K562 (cell line): ENCODE results near the gene PLCB3. TPM values are rescaled to one million over a fixed set of nuclear protein-coding genes. Genes with fewer than 3 reads are reported as not detected.

Experiments used
- ASH1L ChIP-seq: fragments of 450-650 bp; IDR thresholded peaks from 2 replicates; pipeline ENCODE4 v1.6.1; 2018; ENCODE audit warnings: borderline replicate concordance, mild to moderate bottlenecking, low read depth; ENCODE audit not compliant: partially characterized antibody
- CCAR2 ChIP-seq: fragments of 200-400 bp; formaldehyde crosslinking; IDR thresholded peaks from 2 replicates; pipeline ENCODE4 v1.6.1; 2017; ENCODE audit warnings: mild to moderate bottlenecking, low read depth, low read length
- CEBPG ChIP-seq, 3 experiments: fragments of 200-800 bp in 1 of 3; sonication (Bioruptor generic) in 1 of 3; sonication (generic) in 1 of 3; formaldehyde crosslinking in 1 of 3; IDR thresholded peaks in 2 of 3; conservative IDR thresholded peaks in 1 of 3; 2 replicates each; pipeline versions ENCODE4 v1.6.1 to v1.8.0; 2016 to 2022; ENCODE audit warnings: missing compliant biosample characterization in 2 of 3, missing genetic modification characterization in 2 of 3, mild to moderate bottlenecking in 1 of 3, missing genetic modification reagents in 1 of 3
- CHD4 ChIP-seq: fragments of 200-600 bp; sonication (generic); IDR thresholded peaks from 3 replicates; pipeline ENCODE4 v1.6.1; 2012; ENCODE audit warnings: low read depth, mild to moderate bottlenecking, mixed read lengths, low read length, inconsistent platforms; ENCODE audit not compliant: insufficient read depth, insufficient replicate concordance, poor library complexity, severe bottlenecking
- ELF4 ChIP-seq: fragments of 450-650 bp; formaldehyde crosslinking; IDR thresholded peaks from 2 replicates; pipeline ENCODE4 v1.4.0; 2022; ENCODE audit warnings: missing genetic modification characterization
- FOXA3 ChIP-seq, 2 experiments: fragments of 450-650 bp in 1 of 2; sonication (generic) in 1 of 2; formaldehyde crosslinking; IDR thresholded peaks in 1 of 2; conservative IDR thresholded peaks in 1 of 2; 2 replicates each; pipeline versions ENCODE4 v1.4.0 to v1.8.0; 2020 to 2022; ENCODE audit warnings: mild to moderate bottlenecking in 2 of 2, missing genetic modification reagents in 1 of 2
- FOXJ2 ChIP-seq: fragments of 200-800 bp; sonication (Bioruptor generic); IDR thresholded peaks from 2 replicates; pipeline ENCODE4 v1.6.1; 2016; ENCODE audit warnings: missing genetic modification characterization, missing compliant biosample characterization
- HDAC2 ChIP-seq: fragments of 450-650 bp; IDR thresholded peaks from 2 replicates; pipeline ENCODE4 v1.6.1; 2016; ENCODE audit warnings: mild to moderate bottlenecking
- HOXB6 ChIP-seq: fragments of 250-450 bp; sonication (Bioruptor Pico); IDR thresholded peaks from 2 replicates; pipeline ENCODE4 v1.5.1; 2022; ENCODE audit warnings: mild to moderate bottlenecking, borderline replicate concordance
- KLF16 ChIP-seq: IDR thresholded peaks from 2 replicates; pipeline ENCODE4 v1.6.1; 2016; ENCODE audit warnings: antibody characterized with exemption
- MAZ ChIP-seq, 2 experiments: fragments of 450-650 bp in 1 of 2; sonication (generic) in 1 of 2; formaldehyde crosslinking; IDR thresholded peaks in 1 of 2; conservative IDR thresholded peaks in 1 of 2; 2 replicates each; pipeline versions ENCODE4 v1.4.0 to v1.5.0; 2020; ENCODE audit warnings: mild to moderate bottlenecking in 1 of 2, missing genetic modification reagents in 1 of 2
- MNT ChIP-seq, 2 experiments: fragments of 450-650 bp; conservative IDR thresholded peaks; 2 replicates each; pipeline ENCODE4 v1.6.1; 2017; ENCODE audit warnings: mild to moderate bottlenecking in 2 of 2, moderate library complexity in 2 of 2
- NEUROD1 ChIP-seq: fragments of 150-350 bp; IDR thresholded peaks from 2 replicates; pipeline ENCODE4 v1.6.1; 2014; ENCODE audit warnings: borderline replicate concordance, low read length, low read depth; ENCODE audit not compliant: partially characterized antibody
- NRF1 ChIP-seq, 2 experiments: fragments of 450-650 bp; IDR thresholded peaks in 1 of 2; conservative IDR thresholded peaks in 1 of 2; 2 replicates each; pipeline ENCODE4 v1.6.1; 2014; ENCODE audit warnings: mild to moderate bottlenecking in 2 of 2
- RBBP5 ChIP-seq: fragments of 200-600 bp; sonication (generic); IDR thresholded peaks from 2 replicates; pipeline ENCODE4 v1.6.1; 2012; ENCODE audit warnings: borderline replicate concordance, mild to moderate bottlenecking, low read length, control low read depth, inconsistent platforms; ENCODE audit not compliant: insufficient read depth, poor library complexity, severe bottlenecking
- RFX7 ChIP-seq: fragments of 250-450 bp; sonication (Bioruptor Pico); IDR thresholded peaks from 2 replicates; pipeline ENCODE4 v1.5.1; 2021; ENCODE audit warnings: mild to moderate bottlenecking
- THRA ChIP-seq: fragments of 450-650 bp; IDR thresholded peaks from 2 replicates; pipeline ENCODE4 v1.6.1; 2017; ENCODE audit warnings: mild to moderate bottlenecking, moderate library complexity
- ZBTB2 ChIP-seq: fragments of 450-650 bp; IDR thresholded peaks from 2 replicates; pipeline ENCODE4 v1.6.1; 2016; ENCODE audit warnings: antibody characterized with exemption
- ZBTB8A ChIP-seq: fragments of 450-650 bp; IDR thresholded peaks from 2 replicates; pipeline ENCODE4 v1.6.1; 2018; ENCODE audit warnings: mild to moderate bottlenecking, moderate library complexity; ENCODE audit not compliant: partially characterized antibody
- ZKSCAN1 ChIP-seq: fragments of 150-350 bp; IDR thresholded peaks from 2 replicates; pipeline ENCODE4 v1.6.1; 2016; ENCODE audit warnings: low read depth, low read length
- ZNF253 ChIP-seq: fragments of 250-450 bp; sonication (Bioruptor Pico); conservative IDR thresholded peaks from 2 replicates; pipeline ENCODE4 v1.6.1; 2021; ENCODE audit warnings: mild to moderate bottlenecking
- ZNF717 ChIP-seq: fragments of 250-450 bp; sonication (Bioruptor Pico); IDR thresholded peaks from 2 replicates; pipeline ENCODE4 v1.5.0; 2021
- polyA plus RNA-seq, 8 experiments: library from polyadenylated mRNA; depleted of rRNA in 4 of 8; stranded (reverse) in 5 of 8; unstranded in 3 of 8; fragments of >200 nt; fragmentation: Nextera tagmentation in 2 of 8; fragmentation: Illumina TruSeq in 1 of 8; extraction: Ambion mirVana in 2 of 8; extraction: Trizol in 1 of 8; gene quantifications; 2 replicates each; pipeline versions ENCODE4 v1.2.1 to v1.2.3, GENCODE V29; 2011 to 2014; ENCODE audit warnings: inconsistent platforms in 1 of 8, missing spikeins in 1 of 8
- total RNA-seq, 7 experiments: library from RNA; depleted of rRNA in 6 of 7; stranded (reverse); fragments of >200 nt in 6 of 7; fragmentation: Illumina TruSeq in 2 of 7; extraction: Trizol in 2 of 7; gene quantifications; 2 replicates each; pipeline versions ENCODE4 v1.2.1 to v1.2.3, GENCODE V29; 2011 to 2021; ENCODE audit warnings: low replicate concordance in 1 of 7

Gene PLCB3
- total and polyA plus RNA-seq, 9 of the 15 experiments (the other 6 are each of a cell fraction or from before 2014, with no cell fraction given), result 0.31 to 44.8 (median 14.6) TPM

- TF ChIP-seq ZBTB2 (peak; percentile 39; the same call in 1 of the 2 replicates), RFX7 (no peak), NEUROD1 (peak; percentile 35), ZKSCAN1 (no peak), MAZ (CRISPR knock-in tag; conservative IDR thresholded peaks at IDR 0.05 in 1 of 2, IDR thresholded peaks at IDR 0.05 in 1 of 2) (peak; percentile 75 to 89), ZNF253 (CRISPR knock-in tag) (no peak), HDAC2 (peak; percentile 82; the same call in 1 of the 2 replicates), ZNF717 (CRISPR knock-in tag) (no peak), ZBTB8A (no peak), RBBP5 (peak; percentile 58), THRA (no peak), NRF1 (conservative IDR thresholded peaks at IDR 0.05 in 1 of 2, IDR thresholded peaks at IDR 0.05 in 1 of 2) (peak; percentile 29 to 46; a peak in 3 of 4 replicates), CEBPG (CRISPR knock-in tag; IDR thresholded peaks at IDR 0.05) (peak; percentile 47; the same call in 1 of the 2 replicates), CEBPG (tag; conservative IDR thresholded peaks at IDR 0.05 in 1 of 2, IDR thresholded peaks at IDR 0.05 in 1 of 2) (no peak), ASH1L (no peak), KLF16 (no peak), MNT (conservative IDR thresholded peaks at IDR 0.05) (peak; percentile 79 to 89), CCAR2 (no peak), FOXJ2 (0 out of 2 replicates have a peak, but pooled peaks have one; percentile 52), HOXB6 (no peak), FOXA3 (CRISPR knock-in tag; conservative IDR thresholded peaks at IDR 0.05 in 1 of 2, IDR thresholded peaks at IDR 0.05 in 1 of 2) (no peak), ELF4 (CRISPR knock-in tag) (0 out of 2 replicates have a peak, but pooled peaks have one; percentile 31), CHD4 (no peak)
Observed at GRCh38 chr11:64207256-64208085, 43.9 kb upstream of the PLCB3 start (continued).
